ENCODE measurements around the gene MS4A1.
A peak's percentile ranks its signal among the peaks of the same experiment; 100 is the strongest.

DNA sequence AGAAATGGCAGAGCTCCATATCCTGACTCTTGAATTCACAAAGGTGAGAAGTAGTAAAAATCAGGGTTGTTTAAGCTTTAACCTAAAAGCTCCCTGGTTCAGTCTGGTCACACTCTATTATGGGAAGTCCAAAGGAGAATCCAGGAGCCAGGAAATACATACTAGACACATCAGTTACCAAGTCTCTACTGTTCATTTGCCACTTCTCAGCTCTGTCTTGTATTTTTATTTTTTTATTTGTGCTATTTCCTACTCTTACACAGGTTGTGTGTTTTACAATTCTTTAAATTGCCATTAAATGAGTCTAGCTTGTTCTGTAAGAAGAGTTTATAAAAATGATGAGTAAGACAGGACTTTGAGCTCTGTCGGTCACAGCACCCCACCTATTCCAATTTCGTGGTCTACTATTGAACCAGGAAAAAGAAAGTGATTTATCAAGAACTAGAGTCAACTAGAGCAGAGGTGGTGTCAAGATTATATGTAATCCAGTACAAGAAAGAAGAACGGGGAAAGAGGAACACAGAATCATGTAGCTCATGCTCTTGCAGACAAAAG lies 46.7 kb downstream of the MS4A1 start:
- no peak for TF ChIP-seq CTCF (IDR thresholded peaks at IDR 0.05)
- TF ChIP-seq EP300 (IDR thresholded peaks at IDR 0.05; ENCODE audit: low read depth): peak; percentile 7
- peak; percentile 36 for TF ChIP-seq POLR2A (IDR thresholded peaks at IDR 0.05)
- peak in 2 of 3 donors; percentile 24 to 64 for TF ChIP-seq POLR2AphosphoS5 (IDR thresholded peaks at IDR 0.05)
